NCI-H1436 treated with DMSO at 0.1 percent for 48 hours (cell line): Measurements from ENCODE around the gene NTN5.
"Not testable (repeated sequence)": the region's sequence is repeated elsewhere in the genome, so short reads cannot be mapped to it uniquely, and the experiment has no call there.

ENCODE experiments used
- DNase-seq: peaks from one replicate; lab custom pipeline; 2025; lab: John Stamatoyannopoulos, UW

Gene NTN5

GRCh38 chr19:48644355-48644754, 28.5 kb downstream of the NTN5 start:
- DNase-seq: no peak

- DNase-seq: no peak
Observed at GRCh38 chr19:48642862-48643261, 30.0 kb downstream of the NTN5 start.

DNA sequence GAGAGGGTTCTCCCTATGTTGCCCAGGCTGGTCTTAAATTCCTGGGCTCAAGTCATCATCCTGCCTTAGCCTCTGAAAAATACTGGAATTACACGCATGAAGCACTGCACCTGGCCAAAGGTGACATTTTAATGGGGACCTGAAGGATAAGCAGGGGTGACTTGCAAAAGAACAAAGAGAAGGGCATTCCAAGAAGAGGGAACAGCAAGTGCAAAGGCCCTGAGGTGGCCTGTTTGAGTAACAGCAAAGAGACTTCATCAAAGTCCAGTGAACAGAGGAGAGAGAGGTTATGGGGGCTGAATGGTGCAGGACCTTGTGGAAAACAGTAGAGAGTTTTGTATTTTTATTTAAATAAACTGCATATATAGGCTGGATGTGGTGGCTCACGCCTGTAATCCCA, 31.0 kb downstream of the NTN5 start:
- no peak for DNase-seq

DNA sequence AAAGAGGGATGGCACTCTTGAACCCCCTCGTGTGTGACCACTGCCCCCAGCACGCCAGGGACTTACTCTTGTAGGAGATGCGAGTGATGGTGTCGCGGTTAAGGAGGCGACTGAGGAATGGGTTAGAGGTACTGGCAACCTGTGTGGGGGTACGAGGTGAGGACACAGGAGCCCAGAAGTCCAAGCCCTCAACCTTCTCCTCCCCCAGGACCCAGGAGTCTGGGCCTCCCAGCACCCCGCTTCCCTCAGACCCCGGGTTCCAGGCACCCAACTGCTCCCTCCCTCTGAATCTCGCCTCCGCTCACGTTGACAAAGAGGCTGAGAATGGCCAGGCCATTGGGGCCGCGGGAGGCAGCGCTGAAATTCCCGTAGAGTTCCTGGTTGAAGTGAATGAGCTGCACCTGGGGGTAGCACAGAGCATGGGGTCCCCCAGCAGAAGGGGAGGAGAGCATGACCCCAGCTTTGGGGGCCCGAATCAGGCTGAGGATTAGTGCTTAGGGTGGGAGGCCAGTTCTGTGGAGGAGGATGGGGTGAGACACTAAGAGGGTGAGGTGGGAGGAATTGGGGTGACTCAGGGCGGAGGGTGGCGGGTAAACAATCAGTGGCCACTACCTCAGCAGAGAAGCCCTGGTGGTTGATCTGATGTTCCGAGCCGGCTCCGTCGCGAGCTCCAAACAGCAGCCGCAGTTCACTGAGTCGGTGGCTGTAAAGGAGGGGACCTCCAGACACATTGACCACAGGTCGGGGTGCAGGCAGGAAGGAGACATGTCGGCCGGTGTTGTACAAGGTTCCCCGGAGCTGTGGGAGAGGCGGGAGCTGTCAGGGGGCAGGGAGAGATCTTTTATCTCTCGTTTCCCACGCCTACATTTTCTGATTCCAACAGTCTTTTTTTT, 33.1 kb downstream of the NTN5 start:
- DNase-seq: no peak

DNA sequence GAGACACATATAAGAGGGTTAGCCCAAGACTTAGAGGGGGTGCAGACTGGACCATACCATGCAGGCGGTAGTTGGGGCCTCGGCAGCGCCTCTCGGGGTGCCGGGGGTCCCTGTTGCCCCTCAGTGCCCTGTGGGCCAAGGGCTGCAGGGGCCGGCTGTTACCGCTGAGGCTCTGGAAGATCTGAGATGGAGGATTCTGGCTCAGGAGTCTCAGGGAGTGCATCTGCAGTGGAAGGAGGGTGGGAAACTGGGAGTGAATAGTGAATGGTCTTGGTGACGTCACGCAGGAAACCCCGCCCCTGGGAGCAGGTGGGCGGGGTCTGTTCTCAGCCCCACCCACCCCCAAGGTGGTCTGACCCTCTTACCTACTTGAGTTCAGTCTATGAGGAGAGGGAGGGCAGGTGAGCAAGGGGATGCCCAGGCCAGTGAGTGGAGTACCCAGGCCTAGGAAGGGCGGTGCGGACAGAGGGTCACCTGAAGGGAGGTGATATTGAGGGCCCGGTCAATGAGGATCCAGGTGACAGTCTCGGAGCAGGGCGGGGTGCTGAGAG, 33.9 kb downstream of the NTN5 start:
- DNase-seq: no peak

DNA sequence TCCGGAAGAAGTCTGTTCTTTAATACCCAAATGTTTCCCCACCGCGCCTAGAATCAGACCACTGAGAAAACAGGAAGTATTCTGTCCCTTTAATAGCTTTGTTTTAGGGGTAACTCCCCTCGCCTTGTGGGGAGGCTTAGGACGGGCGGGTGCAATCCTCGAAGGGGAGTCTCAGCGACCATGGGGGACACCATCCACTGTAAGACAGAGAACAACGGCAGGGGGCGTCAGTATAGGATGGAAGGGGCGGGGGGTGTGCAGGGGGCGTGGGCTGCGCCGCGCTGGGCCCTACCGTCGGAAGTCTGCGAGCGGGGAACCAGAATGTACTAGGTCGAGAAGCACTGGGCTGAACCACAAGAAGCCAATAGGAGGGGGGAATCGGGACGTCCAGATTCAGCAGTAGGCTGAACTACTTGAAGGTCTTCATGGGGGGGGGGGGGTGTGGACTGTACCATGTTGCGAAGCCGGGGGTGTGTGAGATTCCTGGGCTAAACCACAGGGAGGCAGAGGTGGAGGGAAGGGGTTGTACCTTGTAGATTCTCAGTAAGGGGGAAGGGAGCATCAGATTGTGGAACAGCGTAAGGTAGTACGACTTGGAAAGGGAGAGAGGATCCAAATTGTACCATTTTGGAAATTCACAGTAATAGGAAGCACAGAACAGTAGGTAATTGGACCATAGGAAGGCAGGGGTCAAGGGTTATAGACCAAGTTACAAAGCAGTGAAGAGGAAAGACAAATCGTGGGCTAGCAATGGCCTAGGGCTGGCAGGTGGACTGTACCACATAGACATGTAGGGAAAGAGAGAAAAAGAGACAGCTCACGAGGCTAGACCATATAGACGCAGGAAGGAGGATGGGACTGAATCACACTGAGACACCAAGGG, 34.6 kb downstream of the NTN5 start:
- DNase-seq: no peak

GRCh38 chr19:48637449-48637947, 35.3 kb downstream of the NTN5 start:
- DNase-seq: peak; percentile 100

- no peak for DNase-seq
Observed at GRCh38 chr19:48636859-48637448, 35.9 kb downstream of the NTN5 start, which contains the start of gene DBP. TSS of gene DBP (minus strand) at chr19:48637379. CDS start at chr19:48636994, 385 bp downstream.

DNA sequence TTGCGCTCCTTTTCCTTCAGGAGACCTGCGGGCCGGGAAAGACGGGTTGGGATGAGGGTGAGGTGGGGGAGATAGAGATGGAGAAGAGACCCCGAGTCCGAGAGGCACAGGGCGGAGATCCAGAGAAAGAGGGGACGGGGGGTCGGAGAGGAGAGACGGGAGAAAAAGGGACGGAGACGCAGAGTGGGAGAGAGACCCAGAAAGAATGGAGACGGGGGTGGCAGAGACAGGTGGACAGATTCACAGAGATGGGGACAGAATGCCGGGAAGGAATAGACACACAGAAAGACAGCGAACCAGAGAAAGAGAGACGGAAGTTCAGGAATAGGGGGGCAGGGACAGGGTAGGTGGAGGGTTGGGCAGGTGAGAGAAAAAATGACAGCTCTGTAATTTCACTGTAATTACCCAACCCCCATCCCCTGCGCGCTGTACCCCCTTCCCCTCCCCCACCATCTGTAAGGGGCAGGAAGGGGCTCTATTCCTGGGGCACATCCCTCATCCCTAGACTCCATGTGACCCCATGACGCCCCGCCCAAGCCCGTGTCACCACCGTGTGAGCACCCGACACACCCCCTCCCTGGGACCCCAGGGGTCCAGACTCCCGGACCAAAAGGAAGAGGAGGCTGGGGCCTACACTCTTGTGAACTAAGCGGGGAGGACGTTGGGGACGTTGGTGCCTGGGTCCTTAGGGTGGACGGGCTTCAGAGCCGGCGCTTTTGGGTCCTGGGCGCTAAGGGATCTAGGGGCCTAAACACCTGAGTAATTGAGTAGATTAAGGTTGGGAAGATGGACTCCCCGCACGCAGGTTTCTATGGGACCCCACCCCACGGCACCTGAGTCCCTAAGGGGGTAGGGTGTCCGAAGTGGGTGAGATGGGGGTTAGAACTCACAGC, 36.6 kb downstream of the NTN5 start:
- no peak for DNase-seq

DNA sequence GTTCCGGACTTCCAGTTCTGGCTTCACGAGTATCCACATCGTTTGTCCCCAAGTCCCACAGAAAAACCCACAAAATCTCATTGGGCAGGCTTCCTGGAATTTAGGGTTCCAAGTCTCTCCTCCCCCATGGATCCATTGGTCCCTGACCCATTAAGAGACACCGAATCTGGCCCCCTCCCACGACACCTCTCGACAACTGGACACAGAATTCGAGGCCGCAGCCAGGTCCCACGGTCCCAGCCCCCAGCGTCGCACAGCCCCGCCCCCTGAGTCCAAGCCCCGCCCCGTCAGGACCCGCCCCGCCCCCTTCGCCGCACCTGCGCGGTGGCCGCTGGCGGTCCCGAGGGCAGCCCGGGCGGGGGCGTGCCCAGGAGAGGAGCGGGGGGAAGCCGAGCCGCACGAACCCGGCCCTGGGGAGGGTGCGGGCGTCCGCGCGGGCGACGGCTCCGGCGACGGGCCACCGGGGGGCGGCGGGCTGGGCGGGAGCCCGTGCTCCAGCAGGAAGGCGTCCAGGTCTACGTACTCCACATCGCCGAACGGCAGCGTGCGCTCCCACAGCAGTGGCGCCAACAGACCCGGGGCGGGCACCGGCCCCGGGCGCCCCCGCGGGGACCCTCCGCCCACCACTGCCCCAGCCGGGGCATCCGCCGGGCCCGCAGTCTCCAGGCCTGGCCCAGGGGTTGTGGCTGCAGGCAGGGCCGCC, 37.4 kb downstream of the NTN5 start:
- DNase-seq: no peak

DNA sequence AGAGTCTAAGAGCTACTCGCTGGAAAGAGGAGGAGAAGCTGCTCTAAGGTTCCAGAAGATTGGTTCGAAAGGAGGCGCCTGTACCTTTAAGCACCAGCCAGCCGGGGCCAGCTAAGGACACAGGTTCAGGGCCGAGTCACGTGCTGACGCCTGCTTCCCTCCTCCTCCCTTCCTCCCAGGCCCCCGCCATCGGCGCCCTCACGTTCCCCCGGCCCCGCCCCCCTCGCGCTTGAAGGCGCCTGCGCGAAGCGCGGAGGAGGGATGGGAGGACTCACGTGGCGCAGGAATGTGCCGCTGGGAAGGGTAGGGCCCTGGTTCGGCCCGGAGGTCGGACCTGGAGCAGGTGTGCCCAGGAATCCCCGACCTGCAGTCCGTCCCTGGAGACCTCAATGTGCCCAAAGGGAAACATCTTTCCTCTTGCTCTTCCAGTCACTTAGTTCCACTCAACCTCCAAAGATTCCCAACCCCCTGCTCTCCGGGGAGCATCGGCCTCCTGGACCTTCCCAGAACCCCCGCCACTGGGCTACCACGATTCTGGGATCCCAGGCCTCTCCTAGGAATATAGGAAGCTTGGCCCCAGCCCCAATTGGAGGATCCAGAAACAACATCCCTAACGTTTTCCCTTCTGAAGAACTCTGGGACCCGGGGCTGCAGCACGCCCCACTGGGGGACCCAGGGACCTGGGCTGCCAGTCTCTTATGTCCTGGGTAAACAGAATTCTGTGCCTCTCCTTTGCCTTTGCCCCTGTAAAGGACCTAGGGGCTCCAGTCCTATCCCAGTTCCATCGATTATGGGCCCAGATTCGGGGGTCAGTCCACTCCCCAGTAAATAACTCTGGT, 38.2 kb downstream of the NTN5 start:
- peak; percentile 96 for DNase-seq

- no peak for DNase-seq
Observed at GRCh38 chr19:48634036-48634342, 38.8 kb downstream of the NTN5 start.

GRCh38 chr19:48633148-48634035, 39.4 kb downstream of the NTN5 start:
- DNase-seq: no peak

DNA sequence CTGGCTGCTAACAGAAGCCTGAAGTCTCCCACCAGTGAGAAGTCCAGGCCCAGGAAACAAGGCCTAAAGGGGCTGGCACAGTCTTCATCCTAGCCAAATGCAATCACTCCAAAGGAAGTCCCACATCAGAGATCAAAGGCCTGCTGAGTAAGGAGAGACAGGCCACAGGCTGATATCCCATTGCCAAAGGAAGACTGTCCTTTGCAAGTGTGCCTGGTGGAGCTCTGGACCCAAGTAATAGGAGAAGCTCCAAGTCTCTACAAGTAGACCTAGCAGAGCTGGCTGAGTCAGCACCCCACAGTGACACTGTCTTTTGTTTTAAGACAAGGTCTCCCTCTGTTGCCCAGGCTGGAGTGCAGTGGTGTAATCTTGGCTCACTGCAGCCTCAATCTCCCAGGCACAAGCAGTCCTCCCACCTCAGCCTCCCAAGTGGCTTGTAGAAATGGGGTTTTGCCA, 40.1 kb downstream of the NTN5 start:
- DNase-seq: no peak

DNA sequence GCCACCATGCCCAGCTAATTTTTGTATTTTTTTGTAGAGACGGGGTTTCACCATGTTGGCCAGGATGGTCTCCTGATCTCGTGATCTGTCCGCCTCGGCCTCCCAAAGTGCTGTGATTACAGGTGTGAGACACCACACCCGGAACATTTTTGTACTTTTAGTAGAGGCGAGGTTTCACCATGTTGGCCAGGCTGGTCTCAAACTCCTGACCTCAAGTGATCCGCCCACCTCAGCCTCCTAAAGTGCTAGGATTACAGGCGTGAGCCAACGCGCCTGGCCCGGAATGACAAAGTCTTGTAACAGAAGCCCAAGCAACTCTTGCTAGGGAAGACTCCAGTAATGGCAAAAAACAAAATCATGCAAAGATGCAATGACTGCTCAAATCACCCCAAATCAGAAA, 40.5 kb downstream of the NTN5 start:
- not testable (repeated sequence) for DNase-seq

- no peak for DNase-seq
Observed at GRCh38 chr19:48631225-48631624, 41.6 kb downstream of the NTN5 start.

GRCh38 chr19:48630296-48631063, 42.3 kb downstream of the NTN5 start:
- no peak for DNase-seq
